ENCODE measurements around the gene ELF2. TPM values are rescaled to one million over a fixed set of nuclear protein-coding genes. Genes with fewer than 3 reads are reported as not detected.
A peak's percentile ranks its signal among the peaks of the same experiment; 100 is the strongest.

Gene ELF2
- total and polyA plus RNA-seq, 2 experiments from 2014 or later: 38.2 to 48.8 TPM

DNA sequence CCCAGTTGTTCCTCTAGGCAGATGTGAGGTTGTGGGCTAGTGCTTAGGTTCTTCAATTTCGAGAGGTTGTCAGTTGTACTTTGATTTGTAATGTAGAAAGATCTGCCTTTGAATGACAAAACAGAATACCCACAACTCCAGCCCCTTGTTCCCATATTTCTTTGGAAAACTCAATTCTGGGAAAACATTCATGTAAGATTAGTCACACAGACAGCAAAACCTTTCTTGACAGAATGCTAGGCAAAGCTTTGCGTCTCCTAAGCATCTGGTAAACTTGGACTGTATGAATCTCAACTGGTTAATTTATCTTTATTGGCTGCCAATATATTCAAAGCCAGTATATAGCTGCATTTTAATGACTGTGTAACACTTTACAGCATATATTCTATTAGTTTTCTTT, 126.6 kb downstream of the ELF2 start:
- H3K4me1 ChIP-seq (ENCODE audit: insufficient read depth): peaks cover 12% of the 10 kb centered on the region; the same call in 1 of the 2 replicates
- no peaks in the 10 kb centered on the region for H3K27me3 ChIP-seq (ENCODE audit: insufficient read depth)
- peak; percentile 19; the same call in 1 of the 3 replicates for ATAC-seq
- H3K4me2 ChIP-seq: no peak overlapping the region
- Mint-ChIP-seq H3K4me1 (peaks cover 10% of the 10 kb centered on the region), H3K9me3 (no peaks in the 10 kb centered on the region), H3K4me3 (no peak overlapping the region), H3K36me3 (ENCODE audit: low read depth) (peaks cover 31% of the 10 kb centered on the region), H3K27me3 (ENCODE audit: insufficient read depth, low read depth, poor library complexity) (peaks cover 4% of the 10 kb centered on the region), H3K27ac (no peak overlapping the region; the same call in 1 of the 2 replicates)
- H3K79me2 ChIP-seq (replicated peaks; ENCODE audit: insufficient read depth): peaks cover 25% of the 10 kb centered on the region; the same call in 1 of the 2 replicates
- no peak for TF ChIP-seq POLR2AphosphoS5 (IDR thresholded peaks at IDR 0.05; ENCODE audit: low read depth)
- TF ChIP-seq, protein P1, sequence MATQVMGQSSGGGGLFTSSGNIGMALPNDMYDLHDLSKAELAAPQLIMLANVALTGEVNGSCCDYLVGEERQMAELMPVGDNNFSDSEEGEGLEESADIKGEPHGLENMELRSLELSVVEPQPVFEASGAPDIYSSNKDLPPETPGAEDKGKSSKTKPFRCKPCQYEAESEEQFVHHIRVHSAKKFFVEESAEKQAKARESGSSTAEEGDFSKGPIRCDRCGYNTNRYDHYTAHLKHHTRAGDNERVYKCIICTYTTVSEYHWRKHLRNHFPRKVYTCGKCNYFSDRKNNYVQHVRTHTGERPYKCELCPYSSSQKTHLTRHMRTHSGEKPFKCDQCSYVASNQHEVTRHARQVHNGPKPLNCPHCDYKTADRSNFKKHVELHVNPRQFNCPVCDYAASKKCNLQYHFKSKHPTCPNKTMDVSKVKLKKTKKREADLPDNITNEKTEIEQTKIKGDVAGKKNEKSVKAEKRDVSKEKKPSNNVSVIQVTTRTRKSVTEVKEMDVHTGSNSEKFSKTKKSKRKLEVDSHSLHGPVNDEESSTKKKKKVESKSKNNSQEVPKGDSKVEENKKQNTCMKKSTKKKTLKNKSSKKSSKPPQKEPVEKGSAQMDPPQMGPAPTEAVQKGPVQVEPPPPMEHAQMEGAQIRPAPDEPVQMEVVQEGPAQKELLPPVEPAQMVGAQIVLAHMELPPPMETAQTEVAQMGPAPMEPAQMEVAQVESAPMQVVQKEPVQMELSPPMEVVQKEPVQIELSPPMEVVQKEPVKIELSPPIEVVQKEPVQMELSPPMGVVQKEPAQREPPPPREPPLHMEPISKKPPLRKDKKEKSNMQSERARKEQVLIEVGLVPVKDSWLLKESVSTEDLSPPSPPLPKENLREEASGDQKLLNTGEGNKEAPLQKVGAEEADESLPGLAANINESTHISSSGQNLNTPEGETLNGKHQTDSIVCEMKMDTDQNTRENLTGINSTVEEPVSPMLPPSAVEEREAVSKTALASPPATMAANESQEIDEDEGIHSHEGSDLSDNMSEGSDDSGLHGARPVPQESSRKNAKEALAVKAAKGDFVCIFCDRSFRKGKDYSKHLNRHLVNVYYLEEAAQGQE (IDR thresholded peaks at IDR 0.05; ENCODE audit: unreplicated experiment): no peak
- TF ChIP-seq, protein P2, sequence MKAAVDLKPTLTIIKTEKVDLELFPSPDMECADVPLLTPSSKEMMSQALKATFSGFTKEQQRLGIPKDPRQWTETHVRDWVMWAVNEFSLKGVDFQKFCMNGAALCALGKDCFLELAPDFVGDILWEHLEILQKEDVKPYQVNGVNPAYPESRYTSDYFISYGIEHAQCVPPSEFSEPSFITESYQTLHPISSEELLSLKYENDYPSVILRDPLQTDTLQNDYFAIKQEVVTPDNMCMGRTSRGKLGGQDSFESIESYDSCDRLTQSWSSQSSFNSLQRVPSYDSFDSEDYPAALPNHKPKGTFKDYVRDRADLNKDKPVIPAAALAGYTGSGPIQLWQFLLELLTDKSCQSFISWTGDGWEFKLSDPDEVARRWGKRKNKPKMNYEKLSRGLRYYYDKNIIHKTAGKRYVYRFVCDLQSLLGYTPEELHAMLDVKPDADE (IDR thresholded peaks at IDR 0.05): no peak
- no peak for TF ChIP-seq EZH2 (IDR thresholded peaks at IDR 0.05; ENCODE audit: low read depth, unreplicated experiment)
- no peak for TF ChIP-seq ZNF114 (CRISPR knock-in tag; IDR thresholded peaks at IDR 0.05)
- no peak for TF ChIP-seq EZH2phosphoT487 (IDR thresholded peaks at IDR 0.05; ENCODE audit: unreplicated experiment)
- TF ChIP-seq JUNB (IDR thresholded peaks at IDR 0.05; ENCODE audit: unreplicated experiment): no peak
- no peak for TF ChIP-seq CTCF (conservative IDR thresholded peaks at IDR 0.05; ENCODE audit: low read depth in 2 of 2)
- no peak for TF ChIP-seq NANOG (IDR thresholded peaks at IDR 0.05; ENCODE audit: borderline replicate concordance)
- no peak for TF ChIP-seq CREB1 (CRISPR knock-in tag; IDR thresholded peaks at IDR 0.05; ENCODE audit: low read depth)
- TF ChIP-seq, protein P3, sequence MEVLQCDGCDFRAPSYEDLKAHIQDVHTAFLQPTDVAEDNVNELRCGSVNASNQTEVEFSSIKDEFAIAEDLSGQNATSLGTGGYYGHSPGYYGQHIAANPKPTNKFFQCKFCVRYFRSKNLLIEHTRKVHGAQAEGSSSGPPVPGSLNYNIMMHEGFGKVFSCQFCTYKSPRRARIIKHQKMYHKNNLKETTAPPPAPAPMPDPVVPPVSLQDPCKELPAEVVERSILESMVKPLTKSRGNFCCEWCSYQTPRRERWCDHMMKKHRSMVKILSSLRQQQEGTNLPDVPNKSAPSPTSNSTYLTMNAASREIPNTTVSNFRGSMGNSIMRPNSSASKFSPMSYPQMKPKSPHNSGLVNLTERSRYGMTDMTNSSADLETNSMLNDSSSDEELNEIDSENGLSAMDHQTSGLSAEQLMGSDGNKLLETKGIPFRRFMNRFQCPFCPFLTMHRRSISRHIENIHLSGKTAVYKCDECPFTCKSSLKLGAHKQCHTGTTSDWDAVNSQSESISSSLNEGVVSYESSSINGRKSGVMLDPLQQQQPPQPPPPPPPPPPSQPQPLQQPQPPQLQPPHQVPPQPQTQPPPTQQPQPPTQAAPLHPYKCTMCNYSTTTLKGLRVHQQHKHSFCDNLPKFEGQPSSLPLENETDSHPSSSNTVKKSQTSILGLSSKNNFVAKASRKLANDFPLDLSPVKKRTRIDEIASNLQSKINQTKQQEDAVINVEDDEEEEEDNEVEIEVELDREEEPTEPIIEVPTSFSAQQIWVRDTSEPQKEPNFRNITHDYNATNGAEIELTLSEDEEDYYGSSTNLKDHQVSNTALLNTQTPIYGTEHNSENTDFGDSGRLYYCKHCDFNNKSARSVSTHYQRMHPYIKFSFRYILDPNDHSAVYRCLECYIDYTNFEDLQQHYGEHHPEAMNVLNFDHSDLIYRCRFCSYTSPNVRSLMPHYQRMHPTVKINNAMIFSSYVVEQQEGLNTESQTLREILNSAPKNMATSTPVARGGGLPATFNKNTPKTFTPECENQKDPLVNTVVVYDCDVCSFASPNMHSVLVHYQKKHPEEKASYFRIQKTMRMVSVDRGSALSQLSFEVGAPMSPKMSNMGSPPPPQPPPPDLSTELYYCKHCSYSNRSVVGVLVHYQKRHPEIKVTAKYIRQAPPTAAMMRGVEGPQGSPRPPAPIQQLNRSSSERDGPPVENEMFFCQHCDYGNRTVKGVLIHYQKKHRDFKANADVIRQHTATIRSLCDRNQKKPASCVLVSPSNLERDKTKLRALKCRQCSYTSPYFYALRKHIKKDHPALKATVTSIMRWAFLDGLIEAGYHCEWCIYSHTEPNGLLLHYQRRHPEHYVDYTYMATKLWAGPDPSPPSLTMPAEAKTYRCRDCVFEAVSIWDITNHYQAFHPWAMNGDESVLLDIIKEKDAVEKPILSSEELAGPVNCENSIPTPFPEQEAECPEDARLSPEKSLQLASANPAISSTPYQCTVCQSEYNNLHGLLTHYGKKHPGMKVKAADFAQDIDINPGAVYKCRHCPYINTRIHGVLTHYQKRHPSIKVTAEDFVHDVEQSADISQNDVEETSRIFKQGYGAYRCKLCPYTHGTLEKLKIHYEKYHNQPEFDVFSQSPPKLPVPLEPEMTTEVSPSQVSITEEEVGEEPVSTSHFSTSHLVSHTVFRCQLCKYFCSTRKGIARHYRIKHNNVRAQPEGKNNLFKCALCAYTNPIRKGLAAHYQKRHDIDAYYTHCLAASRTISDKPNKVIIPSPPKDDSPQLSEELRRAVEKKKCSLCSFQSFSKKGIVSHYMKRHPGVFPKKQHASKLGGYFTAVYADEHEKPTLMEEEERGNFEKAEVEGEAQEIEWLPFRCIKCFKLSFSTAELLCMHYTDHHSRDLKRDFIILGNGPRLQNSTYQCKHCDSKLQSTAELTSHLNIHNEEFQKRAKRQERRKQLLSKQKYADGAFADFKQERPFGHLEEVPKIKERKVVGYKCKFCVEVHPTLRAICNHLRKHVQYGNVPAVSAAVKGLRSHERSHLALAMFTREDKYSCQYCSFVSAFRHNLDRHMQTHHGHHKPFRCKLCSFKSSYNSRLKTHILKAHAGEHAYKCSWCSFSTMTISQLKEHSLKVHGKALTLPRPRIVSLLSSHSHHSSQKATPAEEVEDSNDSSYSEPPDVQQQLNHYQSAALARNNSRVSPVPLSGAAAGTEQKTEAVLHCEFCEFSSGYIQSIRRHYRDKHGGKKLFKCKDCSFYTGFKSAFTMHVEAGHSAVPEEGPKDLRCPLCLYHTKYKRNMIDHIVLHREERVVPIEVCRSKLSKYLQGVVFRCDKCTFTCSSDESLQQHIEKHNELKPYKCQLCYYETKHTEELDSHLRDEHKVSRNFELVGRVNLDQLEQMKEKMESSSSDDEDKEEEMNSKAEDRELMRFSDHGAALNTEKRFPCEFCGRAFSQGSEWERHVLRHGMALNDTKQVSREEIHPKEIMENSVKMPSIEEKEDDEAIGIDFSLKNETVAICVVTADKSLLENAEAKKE (CRISPR knock-in tag; IDR thresholded peaks at IDR 0.05): no peak
- TF ChIP-seq STAT1 (IDR thresholded peaks at IDR 0.05; ENCODE audit: unreplicated experiment): no peak
- TF ChIP-seq ZNF331 (CRISPR knock-in tag; IDR thresholded peaks at IDR 0.05; ENCODE audit: low read depth): no peak
- H2AFZ ChIP-seq: no peak overlapping the region
- H3F3A ChIP-seq (replicated peaks; ENCODE audit: low read depth): peaks cover 14% of the 10 kb centered on the region; the same call in 1 of the 2 replicates
- H3K36me3 ChIP-seq (ENCODE audit: insufficient read depth): peaks cover 16% of the 10 kb centered on the region; the same call in 1 of the 2 replicates
- no peak overlapping the region for H3K4me3 ChIP-seq
- peaks cover 34% of the 10 kb centered on the region; the same call in 1 of the 2 replicates for H4K20me1 ChIP-seq (replicated peaks; ENCODE audit: insufficient read depth)
- DNase-seq (ENCODE audit: low spot score): no peak
- no peaks in the 10 kb centered on the region for H3K9me2 ChIP-seq (ENCODE audit: insufficient read depth)
- H3K27ac ChIP-seq (ENCODE audit: low read depth): no peak overlapping the region
